NCI-H345 (cell line): Measurements from ENCODE around the gene MYBBP1A.

Experiments used
- DNase-seq: peaks from one replicate; lab custom pipeline; 2025; lab: John Stamatoyannopoulos, UW

MYBBP1A gene

DNA sequence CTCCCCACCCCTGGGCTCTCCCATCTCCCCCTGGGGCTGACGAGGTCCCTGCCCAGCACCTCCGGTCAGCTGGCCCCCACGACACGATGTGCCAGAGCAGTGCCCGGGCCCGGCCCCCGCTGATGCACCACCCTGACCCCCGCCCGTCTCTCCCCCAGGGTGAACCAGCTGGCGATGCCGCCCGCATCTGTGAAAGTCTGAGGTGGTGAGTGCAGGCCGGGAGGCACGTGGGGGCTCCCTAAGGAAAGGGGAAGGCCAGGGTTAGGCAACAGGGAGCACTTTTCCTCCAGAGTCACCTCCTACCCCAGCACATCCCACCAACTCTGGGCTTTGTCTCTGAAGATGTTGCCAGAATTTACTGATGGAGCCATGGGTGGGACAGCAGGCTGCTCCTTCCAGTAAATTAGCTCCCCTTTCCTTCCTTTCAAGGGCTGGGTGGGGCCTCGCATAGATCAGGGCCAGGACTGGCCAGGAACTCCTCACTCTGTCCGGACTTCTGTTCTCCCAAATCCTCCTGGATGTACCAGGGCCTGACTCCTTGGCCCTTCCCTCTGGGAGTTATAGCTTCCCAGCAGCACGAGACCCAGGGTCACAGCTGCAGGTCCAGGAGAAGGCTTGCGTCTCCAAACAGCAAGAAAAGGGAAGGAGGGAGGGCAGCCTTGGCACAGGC is 18.3 kb downstream of the MYBBP1A start:
- DNase-seq, result no peak

DNA sequence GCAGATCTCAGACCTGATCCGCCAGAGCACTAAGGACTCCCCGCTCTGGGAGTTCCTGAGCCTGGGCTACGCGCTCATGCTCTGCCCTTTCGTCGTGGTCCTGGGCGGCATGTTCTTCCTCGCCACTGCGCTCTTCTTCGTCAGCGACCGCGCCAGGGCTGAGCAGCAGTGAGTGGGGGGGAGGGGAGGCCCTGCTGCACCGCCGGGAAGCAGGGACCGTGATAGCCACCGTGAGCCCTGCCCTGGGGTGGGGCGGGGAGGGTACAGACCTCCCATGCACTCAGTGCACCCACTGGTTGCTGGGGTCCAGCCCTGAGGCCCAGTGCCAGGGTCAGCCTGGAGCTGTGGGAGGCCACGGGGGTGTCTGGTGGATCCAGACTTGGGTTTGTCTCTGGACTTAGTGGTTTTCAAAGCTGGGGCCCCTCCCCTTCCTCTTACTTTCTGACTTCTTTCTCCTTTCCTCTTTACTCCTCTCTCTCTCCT is 18.9 kb downstream of the MYBBP1A start:
- DNase-seq, result no peak

DNA sequence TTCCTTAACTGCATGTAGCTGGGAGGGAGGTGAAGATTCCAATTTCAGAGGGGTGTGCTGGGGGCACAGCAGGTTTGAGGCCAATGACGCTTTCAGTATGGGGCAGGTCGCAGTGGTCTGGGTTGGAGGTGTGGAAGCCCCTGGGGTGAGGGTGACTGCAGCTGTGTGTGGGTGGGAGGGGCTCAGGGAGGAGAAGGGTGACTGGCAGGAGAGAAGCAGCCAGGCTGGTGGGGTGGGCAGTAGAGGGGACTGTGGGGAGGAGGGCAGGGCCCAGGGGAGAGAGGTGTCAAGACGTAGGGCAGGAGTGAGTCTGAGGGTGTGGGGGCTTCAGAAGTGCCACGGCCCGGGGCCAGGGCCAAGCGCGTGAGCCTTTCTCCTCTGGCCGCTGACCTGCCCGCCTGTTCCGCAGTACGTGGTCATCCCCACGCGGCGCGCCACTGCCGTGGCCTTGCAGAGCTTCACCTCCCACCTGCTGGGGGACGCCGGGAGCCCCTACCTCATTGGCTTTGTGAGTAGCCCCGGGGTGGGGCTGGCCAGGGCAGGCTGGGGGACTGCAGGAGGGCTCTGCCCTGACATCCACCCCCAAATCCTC is 19.4 kb downstream of the MYBBP1A start:
- no peak for DNase-seq

DNA sequence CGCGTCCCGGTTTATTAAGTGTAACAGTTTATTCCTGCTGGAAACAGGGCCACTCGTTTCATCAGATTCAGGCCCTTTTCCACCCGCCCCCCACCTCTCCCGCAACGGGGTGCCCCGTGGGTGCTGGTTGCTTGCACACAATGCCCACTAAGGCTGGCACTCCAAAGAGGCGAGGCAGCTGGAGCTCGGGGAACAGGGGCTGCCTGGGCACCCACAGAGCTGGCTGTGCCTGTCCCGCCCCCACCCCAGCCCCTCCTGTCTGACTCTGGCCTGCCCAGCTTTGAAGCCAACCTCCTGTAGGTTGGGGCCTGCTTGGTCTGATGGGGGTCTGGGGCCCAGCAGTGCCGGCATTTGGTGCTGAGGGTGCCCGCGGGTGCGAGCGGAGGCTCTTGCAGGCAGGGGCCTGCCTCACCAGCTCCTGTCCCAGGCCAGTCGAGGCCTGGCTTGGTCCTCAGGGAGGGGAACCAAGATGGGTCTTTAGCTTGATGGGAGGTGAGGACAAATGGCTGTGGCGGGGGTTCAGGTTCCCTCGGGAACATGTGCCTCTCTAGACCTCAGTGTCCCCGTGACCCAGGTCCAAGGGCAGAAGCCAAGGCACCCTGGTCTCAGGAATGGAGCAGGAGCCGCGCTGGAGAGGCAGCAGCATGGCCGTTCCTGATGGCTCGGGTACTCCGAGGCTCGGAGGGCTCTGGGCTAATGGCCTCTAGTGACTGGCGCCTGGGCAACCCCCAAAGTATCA is 20.1 kb downstream of the MYBBP1A start:
- DNase-seq, result no peak

DNA sequence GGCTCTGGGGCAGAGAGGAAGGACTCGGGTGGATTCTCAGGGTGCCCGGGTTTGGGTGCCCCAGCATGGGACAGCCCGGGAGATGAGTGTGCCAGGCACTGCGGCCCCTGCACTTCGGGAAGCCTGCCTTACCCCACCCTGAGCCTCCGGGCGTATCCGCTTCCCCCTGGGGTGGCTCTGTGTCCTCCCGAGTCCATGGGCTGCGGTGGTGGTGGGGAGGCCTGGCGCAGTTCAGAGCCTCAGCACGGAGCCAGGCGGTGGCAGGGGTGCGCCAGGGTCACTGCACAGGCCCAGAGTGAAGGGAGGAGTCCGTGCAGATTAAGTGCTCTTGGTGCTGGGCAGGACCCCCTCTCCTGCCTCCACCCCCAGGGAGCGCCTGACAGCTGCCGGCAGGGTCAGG is 20.7 kb downstream of the MYBBP1A start:
- no peak for DNase-seq

DNA sequence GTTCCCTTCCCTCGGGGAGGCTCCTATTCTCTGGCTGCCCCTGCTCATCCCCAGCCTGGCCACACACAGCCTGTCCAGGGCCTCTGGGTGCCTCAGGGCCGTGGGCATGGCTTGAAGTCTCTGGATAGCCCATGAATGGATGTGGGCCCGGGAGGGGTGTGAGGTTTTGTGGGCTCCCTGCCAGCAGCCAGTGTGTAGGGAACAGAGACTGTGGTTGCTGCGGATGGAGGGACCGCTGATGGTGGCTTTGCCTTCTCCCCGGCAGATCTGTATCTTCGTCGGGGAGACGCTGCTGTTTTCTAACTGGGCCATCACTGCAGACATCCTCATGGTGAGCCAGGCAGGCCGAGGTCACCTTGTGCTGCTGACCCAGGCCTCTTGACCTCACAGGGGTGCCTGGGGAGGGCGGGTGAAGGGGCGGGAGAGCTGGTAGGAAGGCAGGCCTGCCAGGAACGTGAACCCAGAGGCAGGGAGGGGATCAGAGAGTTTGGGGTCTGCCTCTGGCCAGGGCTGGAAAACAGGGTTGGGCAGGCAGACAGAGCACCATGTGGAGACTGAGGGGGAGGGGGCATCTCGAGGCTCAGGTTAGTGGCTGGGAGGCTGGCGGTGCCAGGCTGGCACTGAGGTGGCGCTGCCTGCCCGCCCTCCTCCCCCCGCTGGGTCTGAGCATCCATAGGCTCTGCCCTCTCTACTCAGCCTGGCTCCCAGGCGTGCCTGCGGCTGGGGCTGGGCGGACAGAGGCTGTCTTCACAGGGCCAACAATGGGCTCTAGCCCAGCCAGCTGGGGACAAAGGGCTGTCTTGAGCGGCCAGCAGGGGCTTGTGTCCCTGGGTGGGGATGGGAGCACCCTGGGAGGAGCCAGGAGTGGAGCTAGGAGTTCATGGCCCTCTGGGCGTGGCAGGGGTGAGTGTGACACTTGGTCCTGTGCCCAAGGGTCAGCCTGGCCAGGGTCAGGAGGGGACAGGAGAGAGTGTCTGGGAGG is 21.4 kb downstream of the MYBBP1A start:
- DNase-seq, result no peak

DNA sequence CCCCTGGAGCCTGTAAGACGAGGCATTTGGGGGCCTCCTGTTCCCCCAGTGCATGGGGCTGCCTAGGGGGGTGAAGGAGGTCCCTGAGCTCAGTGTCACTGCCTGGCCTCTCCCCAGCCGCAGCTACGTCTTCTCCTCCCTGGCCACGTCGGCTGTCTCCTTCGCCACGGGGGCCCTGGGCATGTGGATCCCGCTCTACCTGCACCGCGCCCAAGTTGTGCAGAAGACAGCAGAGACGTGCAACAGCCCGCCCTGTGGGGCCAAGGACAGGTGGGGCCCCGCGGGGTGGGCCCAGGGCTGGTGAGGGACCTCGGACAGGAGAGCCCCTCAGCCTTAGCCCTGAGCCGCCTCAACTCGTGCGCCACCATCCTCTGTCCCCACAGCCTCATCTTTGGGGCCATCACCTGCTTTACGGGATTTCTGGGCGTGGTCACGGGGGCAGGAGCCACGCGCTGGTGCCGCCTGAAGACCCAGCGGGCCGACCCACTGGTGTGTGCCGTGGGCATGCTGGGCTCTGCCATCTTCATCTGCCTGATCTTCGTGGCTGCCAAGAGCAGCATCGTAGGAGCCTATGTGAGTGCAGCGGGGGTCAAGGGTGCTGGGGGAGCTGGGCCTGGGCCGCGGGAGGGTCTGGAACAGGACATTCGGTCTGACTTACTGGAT is 22.2 kb downstream of the MYBBP1A start:
- DNase-seq, result no peak

DNA sequence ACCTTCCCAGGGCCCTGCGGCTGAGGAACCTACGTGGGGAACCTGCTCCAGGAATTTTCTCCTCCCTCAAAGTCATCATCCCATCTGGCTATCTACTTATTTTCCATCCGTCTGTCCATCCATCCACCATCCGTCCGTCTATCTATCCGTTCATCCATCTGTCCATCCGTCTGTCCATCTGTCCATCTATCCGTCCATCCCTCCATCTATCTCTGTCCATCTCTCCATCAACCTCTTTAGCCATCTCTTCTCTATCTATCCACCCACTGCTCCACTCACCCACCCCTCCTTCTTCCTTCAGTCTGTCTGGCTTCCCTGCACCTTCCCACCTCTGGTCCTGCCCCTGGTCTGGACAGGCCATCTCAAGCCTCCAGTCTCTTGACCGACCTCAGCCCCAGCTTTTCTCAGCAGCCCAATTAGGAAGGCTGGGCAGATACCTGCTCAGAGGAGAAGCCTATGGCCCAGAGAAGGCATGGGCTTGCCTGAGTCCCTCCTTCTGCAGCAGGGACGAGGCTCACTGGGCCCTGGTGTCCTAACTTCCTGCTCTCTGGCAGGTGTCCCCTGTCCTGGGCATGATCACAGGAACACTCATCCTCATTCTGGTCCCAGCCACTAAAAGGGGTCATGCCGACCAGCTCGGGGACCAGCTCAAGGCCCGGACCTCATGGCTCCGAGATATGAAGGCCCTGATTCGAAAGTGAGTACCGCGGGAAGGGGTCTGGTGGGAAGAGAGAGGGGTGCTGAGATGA is 23.0 kb downstream of the MYBBP1A start:
- DNase-seq, result no peak

DNA sequence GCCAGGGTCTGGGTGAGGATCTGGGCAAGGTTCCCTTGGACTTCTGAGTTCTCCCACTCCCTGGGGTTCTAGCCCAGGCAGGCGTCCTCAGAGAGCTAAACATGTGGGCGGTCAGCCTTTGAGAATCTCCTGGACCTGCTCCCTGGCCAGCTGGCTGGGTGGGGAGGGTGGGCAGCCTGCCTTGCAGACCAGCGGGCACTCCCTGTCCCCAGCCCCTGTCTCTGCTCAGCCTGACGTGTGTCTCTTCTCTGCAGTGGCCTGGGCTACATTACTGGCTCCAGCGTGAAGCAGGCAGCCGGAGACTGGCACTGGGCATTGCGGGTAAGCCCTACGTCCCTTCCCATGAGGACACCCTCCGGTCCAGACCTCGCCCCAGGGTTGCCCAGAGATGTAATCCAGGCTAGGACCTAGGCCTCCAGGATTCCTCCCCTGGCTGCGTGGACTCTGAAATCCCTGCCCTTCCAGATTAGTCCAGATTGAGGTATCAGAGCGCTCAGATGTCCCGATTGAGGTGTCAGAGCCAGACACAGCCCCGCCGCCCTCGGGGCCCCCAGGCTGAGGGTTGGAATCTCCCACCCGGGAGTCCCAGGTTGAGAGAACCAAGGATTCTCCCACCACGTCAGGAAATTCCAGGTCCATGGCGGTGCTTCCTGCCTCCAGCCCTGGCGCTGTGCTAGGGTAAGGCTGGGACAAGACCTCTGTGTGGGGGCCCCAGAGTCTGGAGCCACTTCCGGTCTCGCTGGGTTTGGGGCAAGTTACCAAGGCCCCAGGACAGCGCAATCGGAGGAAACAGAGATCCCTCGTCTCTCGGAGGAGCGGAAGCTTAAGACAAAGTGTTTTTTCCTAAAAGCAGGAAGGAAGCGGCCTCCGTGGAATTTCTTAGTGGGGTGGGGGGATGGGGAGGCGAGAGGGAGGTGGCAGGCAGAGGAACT is 24.1 kb downstream of the MYBBP1A start:
- DNase-seq, result no peak

DNA sequence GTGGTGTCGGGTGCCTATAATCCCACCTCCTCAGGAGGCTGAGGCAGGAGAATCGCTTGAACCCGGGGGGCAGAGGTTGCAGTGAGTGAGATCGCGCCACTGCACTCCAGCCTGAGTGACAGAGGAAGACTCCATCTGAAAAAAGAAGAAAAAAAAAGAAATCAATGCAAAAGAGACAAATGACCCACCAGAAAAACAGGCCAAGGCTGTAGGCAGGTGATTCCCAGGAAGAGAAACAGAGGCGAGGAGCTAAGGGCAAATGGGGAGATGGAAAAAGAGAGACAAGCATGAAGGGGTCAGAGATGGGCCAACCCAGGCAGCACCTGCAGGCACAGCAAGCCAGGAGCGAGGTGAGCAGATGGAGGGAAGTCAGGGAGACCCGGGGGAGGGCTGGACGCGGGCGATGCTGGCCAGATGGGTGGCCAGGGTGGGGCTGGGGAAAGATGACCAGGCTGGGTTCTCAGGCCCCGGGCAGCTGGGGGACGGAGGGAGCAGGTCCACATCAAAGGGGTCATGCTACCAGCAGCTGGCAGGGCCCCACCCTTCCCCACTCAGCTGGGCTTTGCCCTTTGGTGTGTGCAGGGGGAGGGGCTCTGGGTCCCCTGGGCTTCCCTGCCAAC is 25.5 kb downstream of the MYBBP1A start:
- no peak for DNase-seq

DNA sequence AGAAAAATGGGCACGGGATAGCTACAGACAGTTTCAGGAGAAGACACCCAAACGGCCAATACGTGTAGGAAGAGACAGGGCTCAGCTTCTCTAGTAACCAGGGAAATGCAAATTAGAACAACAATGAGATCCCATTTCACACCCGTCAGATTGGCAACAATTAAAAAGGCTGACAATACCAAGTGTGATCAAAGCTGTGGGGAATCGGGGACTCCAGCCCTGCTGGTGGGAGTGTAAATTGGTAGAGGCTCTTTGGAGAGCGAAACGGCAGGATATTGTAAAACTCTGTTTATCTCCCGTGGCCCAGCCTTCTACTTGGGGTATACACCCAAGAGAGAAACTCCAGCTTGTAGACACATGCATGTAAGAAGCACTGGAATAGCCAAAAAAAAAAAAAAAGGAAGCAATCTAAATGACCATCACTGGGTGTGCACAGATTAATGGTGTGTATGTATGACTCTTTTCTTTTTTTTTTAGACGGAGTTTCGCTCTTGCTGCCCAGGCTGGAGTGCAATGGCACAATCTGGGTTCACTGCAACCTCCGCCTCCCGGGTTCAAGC is 27.5 kb downstream of the MYBBP1A start:
- no peak for DNase-seq

DNA sequence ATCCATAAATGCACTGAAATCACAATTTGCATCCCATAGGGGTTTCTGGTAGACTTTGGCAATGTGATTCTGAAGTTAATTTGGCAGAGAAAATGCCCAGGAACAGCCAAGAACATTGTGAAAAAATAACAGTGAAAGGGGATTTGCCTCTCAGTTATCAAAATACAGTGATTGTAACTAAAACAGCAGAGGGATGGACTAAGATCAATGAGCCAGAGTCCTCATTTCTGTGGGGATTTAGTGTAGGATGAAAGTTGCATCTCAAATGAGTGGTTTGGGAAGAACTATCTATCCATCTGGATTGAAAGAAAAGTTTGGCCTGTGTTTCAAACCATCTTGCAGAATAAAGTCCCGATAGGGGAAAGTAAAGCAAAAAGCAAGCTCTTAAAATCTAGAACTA is 28.1 kb downstream of the MYBBP1A start:
- no peak for DNase-seq

DNA sequence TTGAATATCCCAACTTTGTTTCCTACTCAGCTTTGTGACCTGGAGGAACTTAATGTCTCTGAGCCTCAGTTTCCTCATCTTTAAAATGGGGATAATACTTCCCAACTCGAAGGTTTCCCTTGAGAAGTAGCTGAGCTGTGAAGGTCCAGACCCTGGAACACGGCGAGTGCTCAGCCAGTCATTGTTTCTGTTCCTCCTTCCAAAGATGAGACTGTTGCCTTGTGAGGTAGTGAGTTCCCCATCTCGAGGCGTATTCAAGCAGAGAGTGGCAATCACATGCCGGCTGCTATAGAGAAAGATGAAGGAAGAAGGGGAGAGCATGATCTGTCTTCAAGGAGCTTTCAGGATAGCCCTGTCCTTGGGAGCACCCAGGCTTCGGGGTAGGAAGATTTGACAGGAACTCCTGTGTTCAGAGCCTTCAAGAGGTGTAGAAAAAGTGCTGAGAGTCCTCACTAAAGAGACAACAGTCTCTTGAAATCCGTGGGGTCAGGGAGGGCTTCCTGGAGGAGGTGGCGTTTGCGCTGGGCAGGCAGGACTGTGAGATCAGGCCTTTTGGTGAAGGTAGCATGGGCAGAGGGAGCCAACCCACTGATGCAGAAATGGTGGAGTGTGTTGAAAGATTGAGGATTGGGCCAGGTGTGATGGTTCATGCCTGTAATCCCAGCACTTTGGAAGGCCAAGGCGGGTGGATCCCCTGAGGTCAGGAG is 29.3 kb downstream of the MYBBP1A start:
- DNase-seq, result no peak

DNA sequence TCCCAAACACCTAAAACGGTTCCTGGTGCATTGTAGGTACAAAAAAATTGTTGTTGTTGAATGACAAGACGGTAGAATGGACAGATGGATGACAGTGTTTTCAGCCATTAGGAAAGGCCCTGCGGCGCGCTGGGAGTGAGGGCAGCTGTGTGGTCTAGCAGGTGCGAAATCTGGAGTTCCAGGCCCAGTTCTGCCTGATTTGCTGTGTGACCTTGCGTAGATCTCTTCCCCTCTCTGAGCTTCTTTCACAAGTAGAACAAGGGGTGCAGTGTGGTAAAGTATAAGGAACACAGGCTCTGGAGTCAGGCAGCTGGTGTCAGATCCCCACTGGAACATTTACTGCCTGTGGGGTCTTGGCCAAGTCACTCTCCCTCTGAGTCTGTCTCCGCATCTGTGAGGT is 31.2 kb downstream of the MYBBP1A start:
- no peak for DNase-seq

DNA sequence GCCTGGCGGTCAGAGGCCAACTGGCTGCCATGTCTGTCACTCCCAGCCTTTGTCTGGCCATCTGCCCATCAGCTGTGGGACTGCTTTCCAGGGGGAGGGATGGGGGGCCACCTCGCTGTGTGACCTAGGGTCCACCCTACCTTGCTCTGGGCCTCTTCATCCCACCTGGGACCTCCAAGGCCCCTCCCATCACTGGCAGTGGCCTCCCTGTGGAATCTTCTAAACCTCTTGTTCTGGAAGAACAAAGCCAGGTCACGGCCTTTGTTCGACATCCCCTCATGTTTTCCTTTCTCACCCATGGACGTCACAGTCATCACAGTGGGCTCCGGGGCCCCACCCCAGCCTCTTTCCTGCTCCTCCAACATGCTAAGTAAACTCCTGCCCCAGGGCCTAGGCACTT is 32.5 kb downstream of the MYBBP1A start:
- no peak for DNase-seq

DNA sequence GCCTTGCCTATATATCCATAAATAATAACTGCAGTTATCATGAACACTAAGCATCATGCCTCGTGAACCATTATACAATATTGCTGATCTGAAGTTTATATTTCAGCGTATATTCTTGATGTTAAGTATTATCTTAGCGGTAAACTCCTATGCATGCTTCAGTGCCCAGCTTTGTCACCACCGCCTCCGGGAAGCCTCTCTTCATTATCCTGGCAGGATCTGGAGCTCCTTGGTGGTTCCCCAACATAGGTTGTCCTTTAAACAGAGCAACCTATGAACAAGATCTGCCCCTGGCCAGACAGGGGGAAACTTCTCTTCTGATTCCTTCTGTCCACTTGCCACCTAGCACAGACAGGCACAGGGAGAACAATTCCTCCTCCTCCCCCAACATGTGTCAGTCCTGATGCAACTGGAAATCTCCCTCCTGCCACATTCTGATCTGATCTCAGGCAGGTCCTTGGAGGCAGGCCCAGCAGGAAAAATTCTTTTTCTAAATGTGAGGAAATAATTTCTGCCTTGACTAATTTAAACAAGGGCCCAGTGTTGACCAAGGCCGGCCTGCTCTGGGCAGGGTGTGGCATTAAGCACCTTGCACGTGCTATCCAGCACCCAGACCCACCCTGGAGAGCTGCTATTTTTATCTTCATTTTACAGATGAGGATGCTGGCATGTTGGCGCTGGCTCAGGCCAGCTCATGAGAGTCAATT is 34.1 kb downstream of the MYBBP1A start:
- DNase-seq, result no peak

DNA sequence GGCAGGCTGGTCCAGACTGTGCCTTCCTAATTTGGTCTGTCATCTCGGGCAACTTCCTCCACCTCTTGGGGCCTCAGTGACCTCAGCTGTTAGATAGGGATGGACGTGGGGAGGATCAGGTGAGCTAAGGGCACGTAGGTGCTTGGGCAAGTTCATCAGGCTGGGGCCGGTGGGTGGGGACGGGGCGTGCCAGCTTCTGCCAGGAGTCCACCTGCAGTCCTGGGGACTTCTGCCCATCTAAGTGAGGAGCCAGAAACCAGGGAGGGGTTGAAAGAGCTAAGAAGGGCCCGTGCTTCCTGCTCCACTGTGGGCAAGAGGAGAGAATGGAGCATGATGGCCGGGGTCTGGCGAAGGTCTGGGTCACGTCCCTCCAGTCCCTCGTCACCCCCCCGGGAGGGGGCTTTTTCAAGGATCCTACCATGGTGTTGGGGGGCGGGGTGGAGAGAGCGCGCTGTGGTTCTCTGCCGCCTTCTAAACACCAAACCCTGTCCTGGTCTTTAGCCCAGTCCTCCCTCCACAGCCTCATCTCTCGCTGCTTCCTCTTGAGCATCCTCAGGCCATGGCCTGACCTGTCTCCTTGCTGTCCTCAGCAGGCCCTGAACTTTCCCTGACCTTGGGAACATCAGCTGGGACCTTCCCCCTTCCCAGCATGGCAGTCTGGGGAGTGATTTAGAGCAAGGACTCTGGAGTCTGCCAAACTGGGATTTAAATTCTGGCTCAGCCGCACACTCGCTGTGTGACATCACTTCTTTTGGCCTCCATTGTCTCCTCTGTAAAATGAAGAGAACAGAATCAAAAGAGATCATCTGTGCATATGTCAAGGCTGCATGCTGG is 34.9 kb downstream of the MYBBP1A start:
- no peak for DNase-seq
